SK-N-SH treated with all-trans-retinoic acid at 6 μM for 48 hours (cell line): Measurements from ENCODE around the gene FIGNL2.

Experiments used
- ATAC-seq: fragments of 200-7000 bp; cut with Tn5 transposase; 3 replicates; pipeline ENCODE4 v1.9.1; 2020; ENCODE audit warnings: mild to moderate bottlenecking, moderate library complexity
- ARNTL ChIP-seq: fragments of 450-650 bp; formaldehyde crosslinking; IDR thresholded peaks from 2 replicates; pipeline ENCODE4 v1.5.0; 2020; ENCODE audit warnings: low read depth, mild to moderate bottlenecking, moderate library complexity, borderline replicate concordance
- BACH2 ChIP-seq: fragments of 250-450 bp; sonication (Bioruptor Pico); IDR thresholded peaks from 2 replicates; pipeline ENCODE4 v1.9.0; 2021; ENCODE audit warnings: mild to moderate bottlenecking, borderline replicate concordance
- CREB5 ChIP-seq: fragments of 250-450 bp; sonication (Bioruptor Pico); IDR thresholded peaks from 2 replicates; pipeline ENCODE4 v1.5.1; 2020; ENCODE audit warnings: low read depth, mild to moderate bottlenecking, moderate library complexity
- CSDC2 ChIP-seq: fragments of 250-450 bp; sonication (Bioruptor Pico); IDR thresholded peaks from 2 replicates; pipeline ENCODE4 v1.5.0; 2020; ENCODE audit warnings: mild to moderate bottlenecking, moderate library complexity
- ESRRG ChIP-seq: fragments of 250-450 bp; sonication (Bioruptor Pico); IDR thresholded peaks from 2 replicates; pipeline ENCODE4 v1.6.1; 2021; ENCODE audit warnings: mild to moderate bottlenecking
- GLIS3 ChIP-seq: fragments of 250-450 bp; sonication (Bioruptor Pico); IDR thresholded peaks from 2 replicates; pipeline ENCODE4 v1.5.0; 2020; ENCODE audit warnings: mild to moderate bottlenecking, moderate library complexity
- ISL1 ChIP-seq: fragments of 250-450 bp; sonication (Bioruptor Pico); IDR thresholded peaks from 2 replicates; pipeline ENCODE4 v2.1.2; 2022; ENCODE audit warnings: mild to moderate bottlenecking, moderate library complexity
- OSR1 ChIP-seq: fragments of 250-450 bp; sonication (Bioruptor Pico); IDR thresholded peaks from 2 replicates; pipeline ENCODE4 v1.8.0; 2022; ENCODE audit warnings: moderate library complexity, mild to moderate bottlenecking, inconsistent platforms
- PATZ1 ChIP-seq: fragments of 250-450 bp; sonication (Bioruptor Pico); IDR thresholded peaks from 2 replicates; pipeline ENCODE4 v1.8.0; 2020; ENCODE audit warnings: mild to moderate bottlenecking, moderate library complexity, borderline replicate concordance
- PPARA ChIP-seq: fragments of 250-450 bp; sonication (Bioruptor Pico); IDR thresholded peaks from 2 replicates; pipeline ENCODE4 v1.5.0; 2020; ENCODE audit warnings: mild to moderate bottlenecking, borderline replicate concordance
- RARB ChIP-seq: fragments of 250-450 bp; sonication (Bioruptor Pico); IDR thresholded peaks from 2 replicates; pipeline ENCODE4 v1.8.0; 2021; ENCODE audit warnings: mild to moderate bottlenecking, moderate library complexity
- SNAI2 ChIP-seq: fragments of 250-450 bp; sonication (Bioruptor Pico); IDR thresholded peaks from 2 replicates; pipeline ENCODE4 v1.5.0; 2020; ENCODE audit warnings: mild to moderate bottlenecking, moderate library complexity
- TCF4 ChIP-seq: fragments of 250-450 bp; sonication (Bioruptor Pico); IDR thresholded peaks from 2 replicates; pipeline ENCODE4 v1.8.0; 2021; ENCODE audit warnings: mild to moderate bottlenecking, moderate library complexity, borderline replicate concordance
- TOX ChIP-seq: fragments of 250-450 bp; sonication (Bioruptor Pico); IDR thresholded peaks from 2 replicates; pipeline ENCODE4 v1.8.0; 2021; ENCODE audit warnings: mild to moderate bottlenecking, moderate library complexity, borderline replicate concordance
- TSHZ2 ChIP-seq: fragments of 250-450 bp; sonication (Bioruptor Pico); IDR thresholded peaks from 2 replicates; pipeline ENCODE4 v1.5.0; 2020; ENCODE audit warnings: mild to moderate bottlenecking, moderate library complexity
- ZC3H10 ChIP-seq: fragments of 250-450 bp; sonication (Bioruptor Pico); IDR thresholded peaks from 2 replicates; pipeline ENCODE4 v1.5.1; 2021; ENCODE audit warnings: mild to moderate bottlenecking, moderate library complexity
- ZFP3 ChIP-seq: fragments of 250-450 bp; sonication (Bioruptor Pico); IDR thresholded peaks from 2 replicates; pipeline ENCODE4 v1.5.0; 2020; ENCODE audit warnings: mild to moderate bottlenecking, moderate library complexity
- ZFP30 ChIP-seq: fragments of 450-650 bp; formaldehyde crosslinking; IDR thresholded peaks from 2 replicates; pipeline ENCODE4 v1.5.0; 2022; ENCODE audit warnings: mild to moderate bottlenecking, moderate library complexity
- ZNF70 ChIP-seq: fragments of 450-650 bp; formaldehyde crosslinking; IDR thresholded peaks from 2 replicates; pipeline ENCODE4 v1.5.0; 2020; ENCODE audit warnings: mild to moderate bottlenecking, moderate library complexity

The FIGNL2 gene

GRCh38 chr12:51864833-51865670, 16.5 kb upstream of the FIGNL2 start:
- no peak for ATAC-seq
- TF ChIP-seq ZNF70 (CRISPR knock-in tag): peak; percentile 57; the same call in 1 of the 2 replicates
- no peak for TF ChIP-seq CSDC2 (CRISPR knock-in tag)
- TF ChIP-seq ARNTL (CRISPR knock-in tag): no peak
- TF ChIP-seq TCF4 (CRISPR knock-in tag): no peak
- TF ChIP-seq PPARA (CRISPR knock-in tag): no peak
- TF ChIP-seq SNAI2 (CRISPR knock-in tag): no peak
- no peak for TF ChIP-seq ESRRG (CRISPR knock-in tag)
- TF ChIP-seq, all 23 proteins: peak for 1

- no peak; the same call in 2 of the 3 replicates for ATAC-seq
- TF ChIP-seq ISL1: no peak
- no peak for TF ChIP-seq TSHZ2
- no peak for TF ChIP-seq BACH2
- no peak for TF ChIP-seq ESRRG (CRISPR knock-in tag)
- no peak for TF ChIP-seq ZNF70 (CRISPR knock-in tag)
- no peak for TF ChIP-seq ARNTL (CRISPR knock-in tag)
These were observed 15.7 kb upstream of the FIGNL2 start for GRCh38 chr12:51863933-51864832.

- no peak for ATAC-seq
- TF ChIP-seq ZFP3 (no peak), ISL1 (no peak), ZC3H10 (CRISPR knock-in tag) (no peak), GLIS3 (no peak), CREB5 (CRISPR knock-in tag) (no peak), SNAI2 (CRISPR knock-in tag) (no peak)
These were observed 14.9 kb upstream of the FIGNL2 start for GRCh38 chr12:51863363-51863932.

- no peak for TF ChIP-seq BACH2
- ATAC-seq: no peak
These were observed 14.4 kb upstream of the FIGNL2 start for GRCh38 chr12:51862947-51863346.

- TF ChIP-seq GLIS3 (no peak), CSDC2 (CRISPR knock-in tag) (no peak), ZFP30 (CRISPR knock-in tag) (no peak), RARB (CRISPR knock-in tag) (no peak), PATZ1 (CRISPR knock-in tag) (no peak), TOX (CRISPR knock-in tag) (no peak), OSR1 (CRISPR knock-in tag) (no peak), ISL1 (no peak)
- no peak for ATAC-seq
These were observed 12.5 kb upstream of the FIGNL2 start for GRCh38 chr12:51860986-51861385.
